Stimulated activated CD4-positive, alpha-beta T cell treated with anti-CD3 and anti-CD28 coated beads, Interleukin-4, amount 100 ng/mL, for 1 hour (primary cell): ENCODE results near the gene ZNF385D.

Experiments used
- DNase-seq: peaks from one replicate; pipeline ENCODE4 v3.0.0-alpha.2; 2020

The ZNF385D gene

GRCh38 chr3:21668012-21668411, 83.0 kb downstream of the ZNF385D start:
- DNase-seq = no peak

- no peak for DNase-seq
These were observed 85.4 kb downstream of the ZNF385D start for GRCh38 chr3:21665444-21666100.

DNA sequence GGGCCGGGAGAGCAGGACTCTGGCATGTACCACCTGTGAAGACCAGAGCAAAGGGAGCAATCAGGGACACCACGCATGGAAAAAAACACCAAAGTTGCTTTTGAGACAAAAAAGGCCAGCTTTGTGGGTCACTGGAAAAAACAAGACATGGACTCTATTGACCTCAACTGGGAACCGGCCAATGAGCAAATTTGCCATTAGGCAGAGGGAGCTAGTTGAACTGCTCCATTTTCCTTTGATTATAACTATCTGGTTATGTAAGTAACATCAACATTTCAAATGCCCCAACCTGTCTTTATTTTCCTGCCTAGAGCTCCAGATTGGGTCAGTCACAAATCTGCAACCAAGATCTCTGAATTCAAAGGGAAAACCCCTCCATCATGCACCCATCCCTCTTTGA, 86.0 kb downstream of the ZNF385D start:
- DNase-seq = no peak

DNA sequence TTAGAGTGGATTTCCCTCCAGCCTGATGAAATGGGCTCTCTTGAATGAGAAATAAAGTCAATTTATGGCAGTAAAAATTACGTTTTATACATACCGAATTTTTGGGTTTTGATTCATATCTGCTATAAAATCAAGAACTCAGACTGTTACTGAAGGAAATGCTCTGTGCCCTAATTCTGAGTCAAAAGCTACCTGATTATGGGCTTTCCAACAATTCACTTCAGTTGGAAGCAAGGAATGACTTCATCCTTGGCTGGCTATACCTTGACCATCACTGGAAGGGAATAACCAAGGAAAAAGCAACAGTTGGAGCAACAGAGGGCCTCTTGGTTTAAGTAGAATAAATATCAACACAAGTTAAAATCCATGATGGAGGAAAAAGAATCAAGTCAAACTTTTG, 88.6 kb downstream of the ZNF385D start:
- DNase-seq = no peak

DNA sequence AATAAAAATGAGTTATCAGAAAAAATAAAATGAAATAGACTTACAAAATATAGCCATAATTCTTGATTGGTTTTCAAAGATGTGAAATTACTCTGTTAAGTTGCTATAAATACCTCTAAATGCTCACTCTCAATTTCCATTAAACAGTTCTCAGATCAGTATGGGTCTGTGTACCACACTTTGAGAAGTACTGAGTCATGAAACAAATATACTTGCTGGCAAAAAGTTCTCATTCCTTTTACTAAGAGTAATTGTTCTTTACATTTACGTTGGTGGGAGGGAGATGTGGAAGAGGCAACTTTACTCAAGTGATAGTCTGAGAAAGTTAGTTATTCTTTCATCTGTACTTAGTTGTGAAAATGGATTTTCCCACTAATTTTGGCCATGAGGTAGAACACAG, 96.3 kb downstream of the ZNF385D start:
- no peak for DNase-seq

- DNase-seq = no peak
These were observed 96.8 kb downstream of the ZNF385D start for GRCh38 chr3:21654241-21654640.

GRCh38 chr3:21649519-21649918, 101.5 kb downstream of the ZNF385D start:
- no peak for DNase-seq

GRCh38 chr3:21647961-21648360, 103.0 kb downstream of the ZNF385D start:
- DNase-seq = no peak

DNA sequence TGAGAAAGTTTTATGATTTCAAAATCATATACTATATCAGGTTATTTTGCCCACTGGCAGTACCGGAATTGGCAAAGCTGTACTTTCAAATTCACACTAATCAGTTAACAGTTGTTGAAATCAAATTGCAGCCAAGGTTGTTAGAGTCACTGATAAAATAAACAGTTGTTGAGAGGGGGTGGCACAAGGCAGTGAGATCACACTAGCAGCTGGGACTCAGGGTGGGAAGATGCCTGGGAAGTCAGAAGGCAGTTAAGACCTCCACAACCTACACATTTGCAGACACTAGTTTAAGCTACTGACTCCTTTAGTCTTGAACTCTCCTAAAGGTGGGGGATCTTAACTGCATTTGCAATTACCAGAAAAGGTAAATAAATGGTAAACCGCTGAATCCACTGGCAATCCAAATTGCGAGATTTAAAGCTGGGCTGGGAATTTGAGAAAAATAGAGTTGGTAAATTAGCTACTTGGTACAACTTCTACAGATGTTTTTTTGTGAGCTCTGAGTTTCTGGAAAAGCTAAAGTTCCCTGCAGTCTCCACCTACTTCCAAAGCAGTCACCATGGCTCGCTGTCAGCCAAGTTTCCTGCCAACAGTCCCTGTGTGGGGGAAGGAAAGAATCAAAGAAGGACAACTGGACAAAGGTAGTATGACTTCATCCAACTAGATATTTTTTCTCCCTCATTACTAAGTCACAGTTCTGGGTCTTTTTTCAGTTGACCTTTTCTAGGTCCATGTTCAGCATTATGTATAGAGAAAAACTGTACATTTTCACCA, 105.7 kb downstream of the ZNF385D start:
- no peak for DNase-seq

- DNase-seq = no peak
These were observed 106.7 kb downstream of the ZNF385D start for GRCh38 chr3:21644268-21644667.

DNA sequence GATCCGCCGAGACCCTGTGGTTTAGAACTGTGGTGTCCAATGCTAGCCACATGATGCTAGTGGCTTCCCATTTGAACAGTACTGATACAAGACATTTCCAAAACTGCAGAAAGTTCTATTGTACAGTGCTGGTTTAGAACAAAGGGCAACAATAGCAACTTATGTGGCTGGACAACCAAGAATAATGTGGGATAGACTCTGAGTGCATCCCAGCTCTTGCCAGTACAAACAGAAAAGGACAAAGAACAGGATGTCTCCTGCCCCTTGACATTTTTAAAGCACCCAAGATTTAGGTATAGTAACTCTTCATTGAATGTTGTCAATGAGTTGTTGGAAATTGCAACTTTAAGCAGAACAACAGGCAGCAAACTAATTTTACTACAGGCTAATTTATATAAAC, 107.3 kb downstream of the ZNF385D start:
- no peak for DNase-seq

DNA sequence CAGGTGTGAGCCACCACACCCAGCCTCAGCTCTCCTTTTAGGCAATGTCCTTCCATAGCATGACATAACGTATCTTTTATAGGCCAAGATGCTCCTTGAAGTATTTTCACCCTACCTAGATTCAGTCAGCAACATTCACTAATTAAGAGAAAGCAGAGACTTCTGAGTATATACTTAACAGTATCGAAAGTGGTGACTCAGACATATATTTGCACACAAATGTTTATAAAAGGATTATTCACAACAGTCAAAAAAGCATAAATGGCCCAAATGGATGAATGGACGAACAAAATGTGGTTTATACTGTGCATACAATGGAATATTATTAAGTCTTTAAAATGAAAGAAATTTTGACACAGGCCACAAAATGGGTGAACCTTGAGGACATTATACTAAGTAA, 108.6 kb downstream of the ZNF385D start:
- no peak for DNase-seq

DNA sequence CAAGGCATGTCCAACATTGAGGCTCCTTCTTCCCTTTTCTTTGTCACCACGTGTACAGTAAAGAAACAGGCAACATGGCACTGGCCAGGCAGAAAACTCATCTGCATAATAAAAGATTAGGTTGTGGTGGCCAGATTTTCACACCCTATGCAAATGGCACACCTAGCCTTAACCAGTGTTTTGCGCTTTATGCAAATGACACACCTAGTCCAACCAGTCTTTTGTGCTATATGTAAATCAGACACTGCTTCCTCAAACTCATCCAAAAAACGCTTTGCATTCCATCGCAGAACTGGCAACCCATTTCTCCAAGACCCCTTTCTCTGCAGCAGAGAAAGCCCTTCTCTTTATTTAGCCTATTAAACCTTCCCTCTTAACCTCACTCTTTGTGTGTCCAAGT, 109.1 kb downstream of the ZNF385D start:
- DNase-seq = no peak

GRCh38 chr3:21638488-21638887, 112.5 kb downstream of the ZNF385D start:
- no peak for DNase-seq

DNA sequence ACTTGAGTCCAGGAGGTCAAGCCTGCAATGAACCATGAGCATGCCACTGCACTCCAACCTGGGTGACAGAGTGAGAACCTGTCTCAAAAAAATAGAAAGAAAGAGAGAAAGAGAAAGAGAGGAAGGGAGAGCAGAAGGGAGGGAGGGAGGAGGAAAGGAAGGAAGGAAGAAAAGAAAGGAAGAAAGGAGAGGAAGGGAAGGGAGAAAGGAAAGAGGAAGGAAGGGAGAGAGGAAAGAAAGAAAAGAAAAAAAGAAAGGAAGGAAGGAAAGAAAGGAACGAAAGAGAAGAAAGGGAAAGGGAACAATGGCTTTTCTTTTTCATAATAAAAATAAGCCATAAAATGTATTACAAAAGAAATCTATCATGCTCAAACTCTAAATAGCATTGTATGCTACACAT, 116.9 kb downstream of the ZNF385D start:
- no peak for DNase-seq

DNA sequence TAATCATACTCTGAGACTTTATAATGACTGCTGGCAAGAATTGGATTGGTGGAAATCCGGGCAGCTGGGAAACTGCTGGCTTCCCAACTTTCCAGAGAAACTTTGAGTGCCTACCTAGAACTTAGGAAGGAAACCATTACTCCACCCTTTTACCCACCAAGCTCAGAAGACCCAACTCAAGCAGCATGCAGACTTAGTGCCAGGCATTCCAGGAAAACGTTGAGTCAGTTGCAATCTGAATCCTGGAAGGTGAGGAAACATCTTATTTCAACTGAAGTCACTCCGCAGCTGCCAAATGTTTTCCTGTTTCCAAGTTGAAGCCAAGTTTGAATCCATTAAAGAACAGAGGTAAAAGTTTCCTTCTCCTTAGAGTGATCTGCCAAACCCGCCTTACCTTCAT, 126.5 kb downstream of the ZNF385D start:
- DNase-seq = no peak

DNA sequence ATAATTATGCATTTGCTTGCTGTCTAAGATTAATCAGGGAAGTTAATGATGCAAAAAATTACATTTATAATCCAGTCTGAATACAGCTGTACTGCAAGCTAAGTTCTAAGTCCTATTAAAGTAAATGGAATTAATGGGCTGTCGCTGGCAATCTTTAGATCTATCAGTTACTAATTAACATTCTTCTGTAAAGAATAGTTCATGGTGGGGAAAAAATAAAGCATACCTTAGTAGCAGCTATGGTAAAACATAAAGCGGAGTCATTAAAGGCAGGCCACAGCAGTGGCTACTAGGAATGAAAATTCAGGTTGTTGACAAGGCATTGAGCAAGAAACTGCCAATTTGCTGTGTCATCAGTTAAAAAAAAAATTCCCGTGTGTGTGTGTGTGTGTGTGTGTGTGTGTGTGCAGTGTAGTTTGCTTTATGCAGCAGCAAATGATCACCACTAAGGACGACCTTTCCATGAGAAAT, 129.8 kb downstream of the ZNF385D start:
- DNase-seq = no peak

GRCh38 chr3:21620511-21621155, 130.4 kb downstream of the ZNF385D start:
- no peak for DNase-seq

DNA sequence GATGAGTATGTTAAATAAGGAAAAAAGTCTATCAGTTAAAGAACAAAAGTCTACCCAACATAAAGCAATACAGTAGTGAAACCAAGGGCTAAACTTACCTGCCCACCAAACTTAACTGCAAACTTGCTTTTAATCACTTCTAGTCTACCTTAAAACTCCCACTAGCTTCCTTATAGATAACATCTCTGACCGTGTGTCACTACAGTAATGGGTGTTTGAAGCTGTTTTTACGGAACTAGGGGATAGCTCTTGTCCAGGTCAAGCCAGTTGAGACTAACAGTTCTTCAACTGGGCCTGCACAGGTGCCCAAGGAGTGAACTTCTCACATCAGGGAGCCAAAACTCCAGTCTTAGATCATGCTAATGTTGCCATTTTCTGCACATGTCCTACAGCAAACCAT, 132.3 kb downstream of the ZNF385D start:
- no peak for DNase-seq

- no peak for DNase-seq
These were observed 137.5 kb downstream of the ZNF385D start for GRCh38 chr3:21613372-21614070.

- no peak for DNase-seq
These were observed 149.8 kb downstream of the ZNF385D start for GRCh38 chr3:21601178-21601577.

- DNase-seq = no peak
These were observed 151.1 kb downstream of the ZNF385D start for GRCh38 chr3:21599890-21600289.

- DNase-seq = no peak
These were observed 158.2 kb downstream of the ZNF385D start for GRCh38 chr3:21592828-21593227.
